Ectodermal cell (in vitro differentiated cells): Measurements from ENCODE around the gene RASGRP1.

Experiments used
- H3K27ac ChIP-seq: 2 replicates; pipeline ENCODE4 v1.7.0; 2013; ENCODE audit warnings: mild to moderate bottlenecking, low read depth, low read length; ENCODE audit not compliant: insufficient read depth, poor library complexity, severe bottlenecking
- H3K27me3 ChIP-seq: 2 replicates; pipeline ENCODE4 v1.7.0; 2013; ENCODE audit warnings: mild to moderate bottlenecking, low read length; ENCODE audit not compliant: insufficient read depth, control insufficient read depth, poor library complexity, severe bottlenecking
- H3K36me3 ChIP-seq: one replicate; pipeline ENCODE4 v1.7.0; 2013; ENCODE audit warnings: low read length; ENCODE audit not compliant: control insufficient read depth, insufficient read depth
- H3K4me1 ChIP-seq: one replicate; pipeline ENCODE4 v1.7.0; 2013; ENCODE audit warnings: low read length; ENCODE audit not compliant: control insufficient read depth, insufficient read depth
- H3K4me3 ChIP-seq: 2 replicates; pipeline ENCODE4 v1.7.0; 2013; ENCODE audit warnings: low read depth, low read length, control low read depth; ENCODE audit not compliant: insufficient read depth
- H3K9me3 ChIP-seq: 2 replicates; pipeline ENCODE4 v1.7.0; 2013; ENCODE audit warnings: mild to moderate bottlenecking, low read length, moderate library complexity; ENCODE audit not compliant: control insufficient read depth
- WGBS, 2 experiments: methylation state at CpG; one replicate each; pipeline ENCODE4 v1.1.7; 2013; ENCODE audit warnings: missing lambda C conversion rate in 2 of 2; 5-methylcytosine and 5-hydroxymethylcytosine counted together

RASGRP1 gene

DNA sequence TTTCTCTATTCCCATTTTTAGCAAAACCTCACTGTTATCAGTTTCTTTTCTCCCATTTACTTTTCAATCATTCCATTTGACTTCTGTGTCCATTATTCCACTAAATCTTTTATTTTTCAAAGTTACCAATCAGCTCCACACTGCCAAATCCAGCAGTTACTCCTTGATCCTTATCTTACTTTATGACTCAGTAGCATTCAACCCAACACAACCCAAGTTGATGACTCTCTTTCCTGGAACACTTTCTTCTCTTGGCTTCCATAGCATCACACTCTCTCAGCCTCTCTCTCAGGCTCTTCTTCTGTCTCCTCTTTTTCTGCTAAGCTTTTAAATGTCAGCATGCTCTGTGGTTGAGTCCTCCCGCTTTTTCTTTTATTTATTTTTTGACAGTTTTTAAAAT lies 36.3 kb downstream of the RASGRP1 start:
- no peaks in the 10 kb centered on the region for H3K27me3 ChIP-seq

GRCh38 chr15:38526158-38526557 lies 38.5 kb downstream of the RASGRP1 start:
- H3K4me1 ChIP-seq, result no peaks in the 10 kb centered on the region
- no peak overlapping the region for H3K4me3 ChIP-seq
- no peaks in the 10 kb centered on the region for H3K36me3 ChIP-seq
- WGBS, 2 experiments, result 91 to 92% methylated on average over 2 of the region's 2 CpGs
- no peaks in the 10 kb centered on the region for H3K27me3 ChIP-seq
- H3K9me3 ChIP-seq, result no peaks in the 10 kb centered on the region
- no peak overlapping the region for H3K27ac ChIP-seq

More for the DNA sequence above, 36.3 kb downstream of the RASGRP1 start:
- H3K27ac ChIP-seq, result no peak overlapping the region
- H3K4me1 ChIP-seq, result no peaks in the 10 kb centered on the region
- no peak overlapping the region for H3K4me3 ChIP-seq
- no peaks in the 10 kb centered on the region for H3K9me3 ChIP-seq
- no peaks in the 10 kb centered on the region for H3K36me3 ChIP-seq
- no CpG with 5 or more reads among the region's 1 CpG for WGBS, 2 experiments

DNA sequence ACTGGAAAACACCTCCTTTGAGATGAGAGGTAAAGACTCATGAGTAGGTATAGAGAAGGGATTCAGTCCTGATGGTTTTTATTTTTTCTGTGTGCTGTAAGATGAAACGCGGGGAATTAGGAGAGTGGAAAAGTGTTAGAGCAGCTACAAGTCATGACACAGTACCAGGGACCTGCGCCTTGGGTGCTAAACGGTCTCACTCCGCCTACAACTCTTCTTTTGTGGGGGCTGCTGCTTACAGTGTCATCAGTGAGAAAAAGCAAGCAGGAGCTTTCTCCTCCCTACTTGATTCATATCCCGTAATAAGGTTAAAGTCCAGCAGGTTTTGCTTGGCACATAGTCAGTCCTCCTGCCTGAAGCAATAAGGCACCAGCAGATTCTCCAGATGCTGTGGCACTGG lies 39.1 kb downstream of the RASGRP1 start:
- no peaks in the 10 kb centered on the region for H3K36me3 ChIP-seq
- no peaks in the 10 kb centered on the region for H3K27me3 ChIP-seq

GRCh38 chr15:38524156-38524555 lies 40.5 kb downstream of the RASGRP1 start:
- Histone ChIP-seq H3K4me1 (no peaks in the 10 kb centered on the region), H3K4me3 (no peak overlapping the region), H3K9me3 (no peaks in the 10 kb centered on the region), H3K27ac (no peak overlapping the region), H3K36me3 (no peaks in the 10 kb centered on the region), H3K27me3 (no peaks in the 10 kb centered on the region)
- 94 to 96% methylated on average over 5 of the region's 5 CpGs for WGBS, 2 experiments

More for the DNA sequence above, 39.1 kb downstream of the RASGRP1 start:
- Histone ChIP-seq H3K27ac (no peak overlapping the region), H3K9me3 (no peaks in the 10 kb centered on the region), H3K4me1 (no peaks in the 10 kb centered on the region), H3K4me3 (no peak overlapping the region)
- WGBS, 2 experiments, result 91 to 97% methylated on average over 6 of the region's 6 CpGs

DNA sequence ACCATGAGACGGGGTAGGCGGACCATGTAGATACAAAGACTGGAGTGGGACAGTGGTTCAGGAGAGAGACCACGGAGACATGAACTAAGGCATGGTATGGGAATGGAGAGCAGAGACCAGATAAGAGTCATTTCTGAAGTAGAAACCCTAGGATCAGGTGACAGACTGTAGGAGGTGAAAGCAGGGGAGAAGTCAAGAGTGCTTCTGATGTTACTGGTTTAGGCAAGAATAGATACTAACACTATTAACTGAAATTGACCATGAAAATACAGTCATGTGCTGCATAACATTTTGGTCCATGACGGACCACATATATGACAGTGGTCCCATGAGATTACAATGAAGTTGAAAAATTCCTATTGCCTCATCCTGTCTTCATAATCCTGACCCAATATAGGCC lies 41.7 kb downstream of the RASGRP1 start:
- H3K4me1 ChIP-seq, result no peaks in the 10 kb centered on the region
- no peaks in the 10 kb centered on the region for H3K36me3 ChIP-seq
- H3K9me3 ChIP-seq, result no peaks in the 10 kb centered on the region
- no peaks in the 10 kb centered on the region for H3K27me3 ChIP-seq
- H3K4me3 ChIP-seq, result no peak overlapping the region
- no peak overlapping the region for H3K27ac ChIP-seq
- WGBS, 2 experiments, result 90 to 94% methylated on average over 4 of the region's 4 CpGs

GRCh38 chr15:38521316-38521715 lies 43.3 kb downstream of the RASGRP1 start:
- H3K27me3 ChIP-seq, result no peaks in the 10 kb centered on the region
- peaks cover 7% of the 10 kb centered on the region for H3K4me1 ChIP-seq
- H3K36me3 ChIP-seq, result no peaks in the 10 kb centered on the region
- no peaks in the 10 kb centered on the region for H3K9me3 ChIP-seq
- 75 to 78% methylated on average over 5 of the region's 5 CpGs for WGBS, 2 experiments
- no peak overlapping the region for H3K4me3 ChIP-seq
- H3K27ac ChIP-seq, result no peak overlapping the region

DNA sequence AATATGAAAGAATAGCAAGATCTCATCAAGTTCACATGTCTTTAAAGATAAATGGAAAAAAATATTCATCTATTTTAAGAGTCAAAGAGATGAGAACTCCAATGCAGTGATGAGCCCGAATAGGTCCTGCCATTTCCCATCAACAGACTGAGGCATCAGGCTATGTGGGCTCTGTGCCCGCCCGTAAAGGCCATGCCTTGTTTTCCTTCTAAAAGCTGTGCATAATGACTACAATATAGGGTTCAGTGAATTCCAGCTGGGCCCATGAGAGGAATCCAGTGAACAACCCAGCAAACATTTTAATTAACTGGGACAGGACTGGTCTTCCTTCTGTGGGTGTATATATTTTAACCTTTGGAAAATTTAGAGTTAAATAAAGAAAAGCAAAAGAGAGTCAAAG lies 44.6 kb downstream of the RASGRP1 start:
- 93 to 95% methylated on average over 3 of the region's 3 CpGs for WGBS, 2 experiments
- Histone ChIP-seq H3K9me3 (no peaks in the 10 kb centered on the region), H3K4me1 (peaks cover 11% of the 10 kb centered on the region)

GRCh38 chr15:38518084-38518483 lies 46.5 kb downstream of the RASGRP1 start:
- Histone ChIP-seq H3K27me3 (no peaks in the 10 kb centered on the region), H3K4me1 (peaks cover 17% of the 10 kb centered on the region), H3K4me3 (no peak overlapping the region), H3K27ac (no peak overlapping the region), H3K9me3 (no peaks in the 10 kb centered on the region), H3K36me3 (no peaks in the 10 kb centered on the region)
- WGBS, 2 experiments, result 74 to 78% methylated on average over 4 of the region's 4 CpGs

More for the DNA sequence above, 44.6 kb downstream of the RASGRP1 start:
- H3K27me3 ChIP-seq, result no peaks in the 10 kb centered on the region
- no peaks in the 10 kb centered on the region for H3K36me3 ChIP-seq
- H3K4me3 ChIP-seq, result no peak overlapping the region
- H3K27ac ChIP-seq, result no peak overlapping the region

DNA sequence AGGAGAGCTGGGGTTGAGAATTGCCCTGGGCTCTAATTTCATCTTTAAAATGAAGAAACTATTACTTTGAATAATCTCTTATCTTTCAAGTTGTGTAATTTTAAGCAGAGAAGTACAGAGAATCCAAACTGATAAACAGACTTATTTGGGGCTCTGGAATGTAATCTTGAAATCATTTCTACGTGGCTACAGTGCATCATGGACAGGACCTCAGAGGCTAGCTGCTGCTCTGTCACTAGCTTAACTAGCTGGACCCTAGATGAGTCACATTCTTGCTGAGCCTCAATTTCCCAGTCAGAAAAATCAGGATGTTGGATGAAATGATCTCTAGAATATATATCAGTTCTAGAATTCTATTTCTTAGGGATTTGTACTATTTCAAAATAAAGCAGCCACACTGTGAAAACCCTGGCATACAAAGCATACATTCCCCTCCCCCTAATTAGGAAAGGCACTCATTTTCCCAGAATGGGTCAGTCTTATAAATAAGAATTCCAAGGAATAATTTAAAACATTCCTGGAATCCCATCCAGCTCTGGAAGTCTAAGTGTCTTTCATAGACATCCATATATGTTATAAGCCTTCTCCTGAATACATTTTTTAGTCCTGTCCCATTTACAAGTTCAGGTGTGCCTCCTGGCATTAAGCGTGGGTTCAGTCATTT lies 47.2 kb downstream of the RASGRP1 start:
- H3K36me3 ChIP-seq, result no peaks in the 10 kb centered on the region
- no peak overlapping the region for H3K27ac ChIP-seq
- no peaks in the 10 kb centered on the region for H3K27me3 ChIP-seq
- H3K4me3 ChIP-seq, result no peak overlapping the region
- peaks cover 17% of the 10 kb centered on the region for H3K4me1 ChIP-seq
- no peaks in the 10 kb centered on the region for H3K9me3 ChIP-seq
- 94% methylated on average over 2 of the region's 2 CpGs for WGBS, 2 experiments

GRCh38 chr15:38516626-38517025 lies 48.0 kb downstream of the RASGRP1 start:
- no peaks in the 10 kb centered on the region for H3K36me3 ChIP-seq
- 83 to 89% methylated on average over 5 of the region's 5 CpGs for WGBS, 2 experiments
- no peak overlapping the region for H3K4me3 ChIP-seq
- H3K4me1 ChIP-seq, result peaks cover 17% of the 10 kb centered on the region
- no peaks in the 10 kb centered on the region for H3K27me3 ChIP-seq
- no peaks in the 10 kb centered on the region for H3K9me3 ChIP-seq
- H3K27ac ChIP-seq, result no peak overlapping the region

GRCh38 chr15:38514601-38515000 lies 50.0 kb downstream of the RASGRP1 start:
- Histone ChIP-seq H3K27ac (no peak overlapping the region), H3K4me1 (peaks cover 17% of the 10 kb centered on the region), H3K36me3 (no peaks in the 10 kb centered on the region), H3K4me3 (no peak overlapping the region), H3K27me3 (no peaks in the 10 kb centered on the region), H3K9me3 (no peaks in the 10 kb centered on the region)
- WGBS, 2 experiments, result 28 to 33% methylated on average over 2 of the region's 2 CpGs
